Measurements from ENCODE around the gene SUMF1.
"Not testable (repeated sequence)": the region's sequence is repeated elsewhere in the genome, so short reads cannot be mapped to it uniquely, and the experiment has no call there.

SUMF1 gene

DNA sequence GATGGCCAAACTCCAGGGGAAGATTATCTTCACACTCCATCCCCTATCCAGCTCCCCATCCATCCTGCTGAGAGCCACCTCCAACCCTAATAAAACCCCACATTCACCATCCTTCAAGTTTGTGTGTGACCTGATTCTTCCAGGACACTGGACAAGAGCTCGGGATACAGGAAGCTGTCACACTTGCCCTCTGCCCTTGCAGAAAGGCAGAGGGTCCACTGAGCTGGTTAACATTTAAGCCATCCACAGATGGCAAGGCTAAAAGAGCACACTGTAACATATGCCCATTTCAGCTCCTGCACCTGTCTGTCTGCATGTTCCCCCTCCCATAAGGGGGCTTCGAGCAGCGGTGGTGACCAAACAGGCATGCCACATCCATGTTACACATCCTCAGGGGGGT, 134.1 kb downstream of the SUMF1 start:
- DNase-seq = no peak

GRCh38 chr3:4332574-4332973, 134.5 kb downstream of the SUMF1 start:
- DNase-seq = no peak

DNA sequence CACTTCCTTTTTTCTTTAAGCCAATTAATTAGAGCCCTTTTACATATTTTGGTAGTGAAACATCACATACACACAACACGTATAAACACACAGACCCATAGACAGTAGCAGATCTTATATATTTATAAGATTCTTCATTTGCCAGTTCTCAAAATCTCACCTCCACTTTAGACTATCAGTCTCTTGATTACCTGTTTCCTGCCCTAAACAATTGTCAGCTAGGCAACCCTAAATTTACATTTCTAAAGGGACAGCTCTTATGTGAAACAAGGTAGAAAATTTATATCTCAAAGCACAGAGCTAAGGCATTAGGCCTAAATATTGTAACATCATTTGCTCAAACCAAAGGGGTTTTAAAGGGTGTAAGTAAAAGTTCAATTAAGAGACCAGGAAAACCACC, 135.0 kb downstream of the SUMF1 start:
- no peak for DNase-seq

DNA sequence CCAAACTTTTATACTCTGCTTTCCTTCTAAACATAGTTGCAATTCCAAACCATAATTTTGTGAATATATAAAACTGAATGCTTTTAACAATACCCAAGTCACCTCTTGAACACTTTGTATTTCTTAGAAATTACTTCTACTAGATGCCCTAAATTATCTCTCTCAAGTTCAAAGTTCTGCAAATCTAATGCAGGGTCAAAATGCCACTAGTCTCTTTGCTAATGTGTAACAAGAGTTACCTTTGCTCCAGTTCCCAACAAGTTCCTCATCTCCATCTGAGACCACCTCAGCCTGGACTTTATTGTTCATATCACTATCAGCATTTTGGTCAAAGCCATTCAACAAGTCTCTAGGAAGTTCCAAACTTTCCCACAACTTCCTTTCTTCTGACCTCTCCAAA, 137.3 kb downstream of the SUMF1 start:
- DNase-seq = not testable (repeated sequence)

GRCh38 chr3:4326868-4327267, 140.2 kb downstream of the SUMF1 start:
- no peak for DNase-seq

DNA sequence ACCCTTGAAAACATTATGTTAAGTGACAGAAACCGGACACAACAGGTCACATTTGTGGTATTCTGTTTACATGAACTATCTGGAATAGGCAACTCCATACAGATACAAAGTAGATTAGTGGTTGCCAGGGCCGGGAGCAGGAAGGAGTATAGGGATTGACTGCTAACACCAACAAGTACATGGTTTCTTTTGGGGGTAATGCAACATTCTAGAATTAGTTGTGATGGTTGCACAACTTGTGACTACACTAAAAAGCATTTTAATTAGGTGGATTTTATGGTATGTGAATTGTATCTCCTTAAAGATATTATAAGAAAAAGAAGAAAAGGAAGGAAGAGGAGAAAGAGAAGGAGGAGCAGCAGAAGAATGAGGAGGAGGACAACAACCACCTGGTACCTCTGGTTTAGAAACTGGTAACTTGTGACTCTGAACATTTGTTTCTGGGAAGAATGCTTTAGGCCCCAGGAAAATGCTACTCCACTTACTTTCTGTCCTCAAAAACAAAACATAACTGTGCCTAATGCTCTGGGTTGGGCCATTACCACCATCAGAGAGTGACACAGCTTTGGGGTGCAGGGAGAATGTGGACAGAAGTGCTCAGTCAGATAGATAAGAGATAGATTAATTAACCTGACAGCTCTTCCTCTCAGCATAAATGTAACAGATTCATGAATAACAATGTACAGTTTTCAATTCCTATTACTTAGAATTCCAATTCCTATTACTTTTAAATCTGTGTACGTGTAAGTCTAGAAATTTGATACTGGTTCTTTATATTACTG, 143.6 kb downstream of the SUMF1 start:
- no peak for DNase-seq

- peak; percentile 59 to 70 (median 61) for DNase-seq
Observed at GRCh38 chr3:4322635-4323034, 144.4 kb downstream of the SUMF1 start.

GRCh38 chr3:4321732-4322131, 145.3 kb downstream of the SUMF1 start:
- no peak for DNase-seq

- peak; percentile 40 to 67 (median 65) for DNase-seq
Observed at GRCh38 chr3:4320096-4320911, 146.8 kb downstream of the SUMF1 start.

- peak in 2 of 3 donors; percentile 17 to 38 for DNase-seq
Observed at GRCh38 chr3:4314688-4315087, 152.4 kb downstream of the SUMF1 start.

DNA sequence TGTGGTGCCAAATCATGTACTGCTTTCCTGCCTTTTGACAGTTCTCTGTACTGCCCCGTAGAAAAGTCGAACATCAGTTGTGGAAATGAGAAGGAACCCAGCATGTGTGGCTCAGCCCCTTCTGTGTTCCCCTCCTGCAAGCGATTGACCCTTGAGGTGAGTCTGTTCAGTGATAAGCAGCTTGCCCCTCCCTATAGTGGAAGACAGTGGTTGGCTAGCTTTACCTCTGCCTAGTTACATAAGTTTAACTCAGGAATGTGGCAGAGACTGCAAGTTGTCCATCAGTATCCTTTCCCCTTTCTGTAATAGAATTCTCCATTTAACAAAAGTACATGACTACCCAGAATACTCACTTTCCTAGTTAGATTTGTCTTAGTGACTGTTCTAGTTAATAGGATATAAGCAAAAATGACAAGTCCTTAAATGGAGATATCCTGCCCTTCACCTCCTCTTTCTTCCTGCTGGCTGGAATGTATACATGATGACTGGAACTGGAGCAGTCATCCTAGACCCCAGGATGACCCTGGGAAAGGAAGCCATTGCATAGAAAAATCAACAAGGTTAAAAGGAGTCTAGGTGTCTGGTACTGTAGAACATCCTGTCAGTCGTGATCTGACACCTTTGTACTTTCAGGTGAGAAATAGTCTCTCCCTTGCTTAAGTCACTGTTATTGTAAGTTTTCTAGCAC, 153.3 kb downstream of the SUMF1 start:
- DNase-seq = no peak

DNA sequence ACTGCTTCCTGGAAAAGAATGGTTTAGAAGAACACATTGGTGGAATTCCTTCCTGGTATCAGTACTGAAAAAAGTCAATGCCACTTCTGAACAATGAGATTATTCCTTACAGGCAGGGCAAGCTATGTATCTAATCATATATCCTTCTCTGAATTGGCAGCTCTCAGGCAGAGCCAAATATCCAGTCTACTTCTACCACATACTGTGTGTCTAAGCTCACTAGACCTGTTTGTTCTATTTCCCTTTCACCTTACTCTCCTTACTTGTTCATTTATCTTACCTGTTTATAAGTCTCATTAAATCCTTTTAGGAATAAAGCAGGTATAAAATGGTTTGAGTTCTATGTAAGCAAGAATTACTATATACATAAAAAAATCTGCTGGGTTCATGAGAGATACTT, 155.6 kb downstream of the SUMF1 start:
- DNase-seq = no peak

Measured in suppressor macrophage treated with lipopolysaccharide for 1 hour (primary cell).